ENCODE results near the gene PHLDB3.

GRCh38 chr19:43522929-43523328 lies 18.4 kb upstream of the PHLDB3 start:
- no peak for TF ChIP-seq CTCF (conservative IDR thresholded peaks at IDR 0.05; ENCODE audit: low read depth, low read length)
- TF ChIP-seq EZH2 (IDR thresholded peaks at IDR 0.05; ENCODE audit: borderline replicate concordance, low read depth, low read length, poor library complexity, severe bottlenecking) = no peak

Measured in A673 (cell line).